Measurements from ENCODE around the gene PDP2.
A peak's percentile ranks its signal among the peaks of the same experiment; 100 is the strongest.

PDP2 gene

GRCh38 chr16:66904846-66905632 is 24.7 kb downstream of the PDP2 start:
- no peak for DNase-seq

- peak; percentile 31 for DNase-seq
These were observed 25.6 kb downstream of the PDP2 start for GRCh38 chr16:66905633-66906539.

- DNase-seq = no peak
These were observed 26.9 kb downstream of the PDP2 start for GRCh38 chr16:66906916-66907836.

- no peak for DNase-seq
These were observed 27.8 kb downstream of the PDP2 start for GRCh38 chr16:66908116-66908515.

GRCh38 chr16:66908762-66909559 is 28.6 kb downstream of the PDP2 start:
- DNase-seq = no peak

- DNase-seq = no peak
These were observed 30.0 kb downstream of the PDP2 start for GRCh38 chr16:66910175-66910940.

GRCh38 chr16:66911112-66911511 is 30.8 kb downstream of the PDP2 start:
- no peak for DNase-seq

- DNase-seq = no peak
These were observed 31.5 kb downstream of the PDP2 start for GRCh38 chr16:66911801-66912200.

- DNase-seq = no peak
These were observed 32.8 kb downstream of the PDP2 start for GRCh38 chr16:66913081-66913480.

- no peak for DNase-seq
These were observed 33.4 kb downstream of the PDP2 start for GRCh38 chr16:66913711-66914110.

GRCh38 chr16:66914541-66914940 is 34.2 kb downstream of the PDP2 start:
- no peak for DNase-seq

GRCh38 chr16:66915041-66915440 is 34.7 kb downstream of the PDP2 start:
- DNase-seq = no peak

GRCh38 chr16:66916518-66916917 is 36.2 kb downstream of the PDP2 start:
- DNase-seq = no peak

- DNase-seq = no peak
These were observed 37.4 kb downstream of the PDP2 start for GRCh38 chr16:66917741-66918140.

GRCh38 chr16:66918355-66918754 is 38.0 kb downstream of the PDP2 start:
- DNase-seq = no peak

- DNase-seq = no peak
These were observed 38.7 kb downstream of the PDP2 start, which contains the start of gene CDH16 for GRCh38 chr16:66918803-66919568. Gene CDH16, minus strand, starts transcription at chr16:66918885. Its CDS starts 820 bp downstream, at chr16:66918065.

GRCh38 chr16:66919569-66920298 is 39.4 kb downstream of the PDP2 start:
- DNase-seq = no peak

- DNase-seq = no peak
These were observed 39.9 kb downstream of the PDP2 start for GRCh38 chr16:66920299-66920590.

GRCh38 chr16:66920924-66921680 is 40.8 kb downstream of the PDP2 start:
- no peak for DNase-seq

Measured in NCI-H2029 (cell line).